Measurements from ENCODE around the gene WDR36. TPM values are rescaled to one million over a fixed set of nuclear protein-coding genes. Genes with fewer than 3 reads are reported as not detected.

WDR36 gene
- 40.6 and 62.6 TPM in 2 replicates for total RNA-seq (2016; rRNA removed; fragmentation: Illumina TruSeq; extraction: Trizol)
- 1.2 and 1.4 TPM in 2 replicates for total RNA-seq (2016; cell fraction: cytosol; rRNA removed; fragmentation: Illumina TruSeq; extraction: Trizol; ENCODE audit: low read depth)
- total RNA-seq (2016; cell fraction: insoluble cytoplasmic fraction; rRNA removed; fragmentation: Illumina TruSeq; extraction: Trizol), result 39.1 and 61.6 TPM in 2 replicates
- total RNA-seq (2016; cell fraction: membrane; rRNA removed; fragmentation: Illumina TruSeq; extraction: Trizol), result 6.0 and 7.2 TPM in 2 replicates
- 42.7 and 47.5 TPM in 2 replicates for total RNA-seq (2016; cell fraction: nucleus; rRNA removed; fragmentation: Illumina TruSeq; extraction: Trizol)
- polyA plus RNA-seq (2011; rRNA removed), result 15.1 and 18.2 TPM in 2 replicates
- 6.2 and 9.0 TPM in 2 replicates for polyA plus RNA-seq (2011; cell fraction: cytosol; rRNA removed)
- 18.4 and 19.2 TPM in 2 replicates for polyA plus RNA-seq (2011; cell fraction: nucleus; rRNA removed)
- polyA plus RNA-seq (2012), result 12.2 and 14.2 TPM in 2 replicates
- polyA plus RNA-seq (2016; cell fraction: cytosol; fragmentation: Illumina TruSeq; extraction: Trizol; ENCODE audit: low read depth), result 0.53 and 0.55 TPM in 2 replicates
- polyA plus RNA-seq (2016; cell fraction: insoluble cytoplasmic fraction; fragmentation: Illumina TruSeq; extraction: Trizol; ENCODE audit: low read depth), result 23.3 and 25.1 TPM in 2 replicates
- 1.7 and 2.3 TPM in 2 replicates for polyA plus RNA-seq (2016; cell fraction: membrane; fragmentation: Illumina TruSeq; extraction: Trizol; ENCODE audit: low read depth)
- polyA plus RNA-seq (2016; cell fraction: nucleus; fragmentation: Illumina TruSeq; extraction: Trizol; ENCODE audit: insufficient read depth, low read depth), result 26.9 and 31.0 TPM in 2 replicates
- 50.7 and 82.0 TPM in 2 replicates for polyA minus RNA-seq (2011; rRNA and poly(A)+ RNA removed; ENCODE audit: low replicate concordance)
- polyA minus RNA-seq (2011; cell fraction: cytosol; rRNA and poly(A)+ RNA removed), result 24.4 and 24.8 TPM in 2 replicates
- 108 and 117 TPM in 2 replicates for polyA minus RNA-seq (2011; cell fraction: nucleus; rRNA and poly(A)+ RNA removed)
- percentile 94 among the genes with signal in this experiment for Bru-seq, nascent RNA
- percentile 92 among the genes with signal in this experiment for BruChase-seq, experiment 1, labeled RNA remaining after a 6-hour chase
- percentile 94 among the genes with signal in this experiment for BruChase-seq, experiment 2, labeled RNA remaining after a 2-hour chase
- long read RNA-seq, experiment 1, full-length matches to known transcripts, result 2 of 10 reads
- long read RNA-seq, experiment 1, partial matches to known transcripts, result 5 of 10 reads
- long read RNA-seq, experiment 1, other reads (novel, unspliced or antisense), result 3 of 10 reads
- long read RNA-seq, experiment 2, full-length matches to known transcripts, result 2 of 28 reads
- long read RNA-seq, experiment 2, partial matches to known transcripts, result 3 of 28 reads
- long read RNA-seq, experiment 2, other reads (novel, unspliced or antisense), result 23 of 28 reads

DNA sequence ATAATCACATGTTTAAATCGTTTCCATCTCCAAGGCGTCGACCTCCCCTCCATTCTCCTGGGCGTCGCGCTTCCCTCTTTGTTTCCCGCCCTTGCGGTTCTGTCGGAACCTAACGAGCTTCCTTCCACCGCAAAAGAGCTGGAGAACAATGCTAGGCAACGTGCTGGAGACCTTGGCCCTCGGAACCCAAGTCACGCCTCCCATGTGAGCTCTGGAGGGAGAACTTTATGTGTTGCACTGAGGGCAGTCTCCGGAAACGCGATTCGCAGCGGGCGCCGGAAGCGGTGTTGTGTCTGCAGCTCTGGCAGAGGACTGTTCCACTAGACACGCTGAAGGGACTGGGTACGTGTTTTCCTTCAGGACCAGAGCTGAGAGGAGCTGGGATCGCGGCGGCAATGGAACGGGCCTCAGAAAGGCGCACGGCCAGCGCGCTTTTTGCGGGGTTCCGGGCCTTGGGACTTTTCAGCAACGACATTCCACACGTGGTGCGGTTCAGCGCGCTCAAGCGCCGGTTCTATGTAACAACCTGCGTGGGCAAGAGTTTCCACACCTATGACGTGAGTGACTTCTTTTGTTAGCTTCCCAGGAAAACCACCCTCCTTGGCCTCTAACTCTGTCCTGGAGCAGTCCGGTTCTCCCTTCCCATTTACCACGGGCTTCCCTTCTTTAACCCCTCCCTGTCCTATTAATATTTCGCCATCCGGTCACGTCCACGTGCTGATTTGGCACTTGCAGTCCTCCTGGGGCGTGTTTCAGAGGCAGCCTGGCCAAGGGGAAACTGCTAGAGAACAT lies at the start of gene WDR36:
WDR36 (plus strand) TSS at position 287 of the 792 bp plus-strand sequence; CDS start at position 396, 109 bp downstream.
- peaks cover 37% of the 10 kb centered on the region for H3K79me2 ChIP-seq (ENCODE audit: insufficient read depth, low read length)
- H2AFZ ChIP-seq (ENCODE audit: low read length), result peak within 1 kb of the TSS; percentile 97
- peaks cover 30% of the 10 kb centered on the region for H3K4me1 ChIP-seq (ENCODE audit: insufficient read depth, low read length)
- ATAC-seq (peak; percentile 99), FAIRE-seq (peak; percentile 18), DNase-seq (ENCODE audit: low spot score) (peak; percentile 86)
- no peaks in the 10 kb centered on the region; the same call in 1 of the 2 replicates for H4K20me1 ChIP-seq (ENCODE audit: insufficient read depth, low read length)
- peaks cover 1 to 19% of the 10 kb centered on the region in 2 experiments; a peak in 1 of 5 replicates for H3K36me3 ChIP-seq (replicated peaks in 1 of 2; ENCODE audit: control insufficient read depth in 1 of 2, insufficient read depth in 2 of 2, low read length in 2 of 2)
- intact Hi-C loops (cut with micrococcal nuclease; ENCODE audit: unreplicated experiment), result loop anchor here (2.0 to 10.0 kb wide), 3 partner anchors 337 to 1830 kb away; partner anchors contain the start of gene REEP5
- peak within 1 kb of the TSS; percentile 75 for H3K27ac ChIP-seq (ENCODE audit: extremely low read length, insufficient read depth, low read length)
- in situ Hi-C loops (cut with HindIII; ENCODE audit: extremely low pct_ligation_motif_present, low pct_unique_long_range_greater_than_20kb), result no loop called here
- TSS peak; percentile 55 for BruUV-seq (replicated peaks)
- H3K4me3 ChIP-seq (replicated peaks in 1 of 3; ENCODE audit: insufficient read depth in 1 of 3, low read depth in 2 of 3, low read length in 3 of 3), result peak within 1 kb of the TSS; percentile 88 to 94 (median 90)
- peak within 1 kb of the TSS; percentile 91 for H3K4me2 ChIP-seq (ENCODE audit: low read depth, low read length)
- ChIA-PET POLR2A (interaction anchor here (1.0 to 1.4 kb wide), 3 partner anchors 353 to 1069 kb away, joined by 3 to 8 read pairs (median 4); partner anchors contain the start of genes NREP and SLC25A46), CTCF (ENCODE audit: low intra/inter-chr PET ratio, low total read pairs) (no interaction called here)
- H3K27me3 ChIP-seq (ENCODE audit: control insufficient read depth in 1 of 2, insufficient read depth in 2 of 2, low read length in 2 of 2), result no peaks in the 10 kb centered on the region; a peak in 1 of 5 replicates
- no peaks in the 10 kb centered on the region for H3K9me3 ChIP-seq (ENCODE audit: low read length)
- 5% methylated on average over 33 of the region's 50 CpGs for WGBS (ENCODE audit: low lambda C conversion rate)
- peak within 1 kb of the TSS; percentile 85 for H3K9ac ChIP-seq (ENCODE audit: insufficient read depth, low read depth, low read length)
- peak; percentile 96; the same call in 1 of the 2 replicates for TF ChIP-seq ZNF569 (CRISPR knock-in tag; IDR thresholded peaks at IDR 0.05; ENCODE audit: borderline replicate concordance)
- peak; percentile 81; the same call in 1 of the 2 replicates for TF ChIP-seq ZNF572 (CRISPR knock-in tag; IDR thresholded peaks at IDR 0.05)
- TF ChIP-seq, protein P1, sequence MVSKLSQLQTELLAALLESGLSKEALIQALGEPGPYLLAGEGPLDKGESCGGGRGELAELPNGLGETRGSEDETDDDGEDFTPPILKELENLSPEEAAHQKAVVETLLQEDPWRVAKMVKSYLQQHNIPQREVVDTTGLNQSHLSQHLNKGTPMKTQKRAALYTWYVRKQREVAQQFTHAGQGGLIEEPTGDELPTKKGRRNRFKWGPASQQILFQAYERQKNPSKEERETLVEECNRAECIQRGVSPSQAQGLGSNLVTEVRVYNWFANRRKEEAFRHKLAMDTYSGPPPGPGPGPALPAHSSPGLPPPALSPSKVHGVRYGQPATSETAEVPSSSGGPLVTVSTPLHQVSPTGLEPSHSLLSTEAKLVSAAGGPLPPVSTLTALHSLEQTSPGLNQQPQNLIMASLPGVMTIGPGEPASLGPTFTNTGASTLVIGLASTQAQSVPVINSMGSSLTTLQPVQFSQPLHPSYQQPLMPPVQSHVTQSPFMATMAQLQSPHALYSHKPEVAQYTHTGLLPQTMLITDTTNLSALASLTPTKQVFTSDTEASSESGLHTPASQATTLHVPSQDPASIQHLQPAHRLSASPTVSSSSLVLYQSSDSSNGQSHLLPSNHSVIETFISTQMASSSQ (IDR thresholded peaks at IDR 0.05; ENCODE audit: low read depth), result peak; percentile 39; the same call in 1 of the 2 replicates
- TF ChIP-seq, protein P1 (CRISPR knock-in tag; IDR thresholded peaks at IDR 0.05; ENCODE audit: borderline replicate concordance), result peak; percentile 68; the same call in 1 of the 2 replicates
- peak; percentile 84 for TF ChIP-seq ZMYM2 (CRISPR knock-in tag; IDR thresholded peaks at IDR 0.05)
- no peak for TF ChIP-seq ZNF850 (CRISPR knock-in tag; conservative IDR thresholded peaks at IDR 0.05)
- TF ChIP-seq, protein P2, sequence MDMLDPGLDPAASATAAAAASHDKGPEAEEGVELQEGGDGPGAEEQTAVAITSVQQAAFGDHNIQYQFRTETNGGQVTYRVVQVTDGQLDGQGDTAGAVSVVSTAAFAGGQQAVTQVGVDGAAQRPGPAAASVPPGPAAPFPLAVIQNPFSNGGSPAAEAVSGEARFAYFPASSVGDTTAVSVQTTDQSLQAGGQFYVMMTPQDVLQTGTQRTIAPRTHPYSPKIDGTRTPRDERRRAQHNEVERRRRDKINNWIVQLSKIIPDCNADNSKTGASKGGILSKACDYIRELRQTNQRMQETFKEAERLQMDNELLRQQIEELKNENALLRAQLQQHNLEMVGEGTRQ (IDR thresholded peaks at IDR 0.05; ENCODE audit: low read depth, low read length), result no peak; the same call in 1 of the 2 replicates
- TF ChIP-seq, protein P2 (CRISPR knock-in tag; IDR thresholded peaks at IDR 0.05; ENCODE audit: borderline replicate concordance), result peak; percentile 45
- TF ChIP-seq, protein P3, sequence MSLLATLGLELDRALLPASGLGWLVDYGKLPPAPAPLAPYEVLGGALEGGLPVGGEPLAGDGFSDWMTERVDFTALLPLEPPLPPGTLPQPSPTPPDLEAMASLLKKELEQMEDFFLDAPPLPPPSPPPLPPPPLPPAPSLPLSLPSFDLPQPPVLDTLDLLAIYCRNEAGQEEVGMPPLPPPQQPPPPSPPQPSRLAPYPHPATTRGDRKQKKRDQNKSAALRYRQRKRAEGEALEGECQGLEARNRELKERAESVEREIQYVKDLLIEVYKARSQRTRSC (CRISPR knock-in tag; IDR thresholded peaks at IDR 0.05; ENCODE audit: low read depth), result peak; percentile 95
